Neural progenitor cell (in vitro differentiated cells): ENCODE results near the gene ATOH8. TPM values are rescaled to one million over a fixed set of nuclear protein-coding genes. Genes with fewer than 3 reads are reported as not detected.

Experiments used
- DNase-seq: peaks from one replicate; pipeline ENCODE4 v3.0.0-alpha.2; 2016; ENCODE audit warnings: low spot score
- H2AFZ ChIP-seq: fragments of 200-600 bp; sonication (generic); replicated peaks from 2 replicates; pipeline ENCODE4 v1.6.1; 2016; ENCODE audit warnings: antibody characterized with exemption
- H3F3A ChIP-seq: fragments of 200-600 bp; sonication (generic); 2 replicates; pipeline ENCODE4 v1.6.1; 2016; ENCODE audit warnings: antibody characterized with exemption, low read depth
- H3K27ac ChIP-seq: fragments of 200-600 bp; sonication (generic); 2 replicates; pipeline ENCODE4 v1.5.1; 2016; ENCODE audit warnings: mild to moderate bottlenecking
- H3K27me3 ChIP-seq: fragments of 200-600 bp; sonication (generic); 2 replicates; pipeline ENCODE4 v1.6.1; 2016; ENCODE audit warnings: mild to moderate bottlenecking, moderate library complexity
- H3K36me3 ChIP-seq: fragments of 200-600 bp; sonication (generic); 2 replicates; pipeline ENCODE4 v1.5.1; 2016
- H3K4me1 ChIP-seq: fragments of 200-600 bp; sonication (generic); 2 replicates; pipeline ENCODE4 v1.6.1; 2016; ENCODE audit warnings: mixed run types
- H3K4me2 ChIP-seq: fragments of 200-600 bp; sonication (generic); 2 replicates; pipeline ENCODE4 v1.6.1; 2016
- H3K4me3 ChIP-seq: fragments of 200-600 bp; sonication (generic); 2 replicates; pipeline ENCODE4 v1.5.1; 2016
- H3K79me2 ChIP-seq: fragments of 200-600 bp; sonication (generic); 2 replicates; pipeline ENCODE4 v1.6.1; 2016; ENCODE audit warnings: low read depth
- H3K9ac ChIP-seq: fragments of 200-600 bp; sonication (generic); 2 replicates; pipeline ENCODE4 v1.6.1; 2016
- H3K9me3 ChIP-seq: fragments of 200-600 bp; sonication (generic); 2 replicates; pipeline ENCODE4 v1.5.1; 2016; ENCODE audit warnings: low read depth
- H4K20me1 ChIP-seq: fragments of 200-600 bp; sonication (generic); 2 replicates; pipeline ENCODE4 v1.6.1; 2016; ENCODE audit warnings: low read depth
- H3K27ac Mint-ChIP-seq: 3 replicates; pipeline ENCODE4 v1.8.0; 2021; ENCODE audit warnings: mixed read lengths
- H3K27me3 Mint-ChIP-seq: 2 replicates; pipeline ENCODE4 v1.8.0; 2022; ENCODE audit warnings: low read depth, mild to moderate bottlenecking, inconsistent platforms, moderate library complexity, mixed read lengths; ENCODE audit not compliant: insufficient read depth
- H3K36me3 Mint-ChIP-seq: 3 replicates; pipeline ENCODE4 v1.8.0; 2021; ENCODE audit warnings: mixed read lengths
- H3K4me1 Mint-ChIP-seq: 3 replicates; pipeline ENCODE4 v1.8.0; 2021; ENCODE audit warnings: mixed read lengths
- H3K4me3 Mint-ChIP-seq: 3 replicates; pipeline ENCODE4 v1.8.0; 2021; ENCODE audit warnings: mild to moderate bottlenecking, moderate library complexity, mixed read lengths
- H3K9me3 Mint-ChIP-seq: 3 replicates; pipeline ENCODE4 v1.8.0; 2020; ENCODE audit warnings: mixed read lengths
- EZH2 ChIP-seq: fragments of 200-600 bp; sonication (generic); IDR thresholded peaks from 2 replicates; pipeline ENCODE4 v1.6.1; 2017; ENCODE audit warnings: antibody characterized with exemption, mild to moderate bottlenecking, moderate library complexity
- EZH2phosphoT487 ChIP-seq: fragments of 200-600 bp; sonication (generic); IDR thresholded peaks from 2 replicates; pipeline ENCODE4 v1.6.1; 2017; ENCODE audit warnings: antibody characterized with exemption
- total RNA-seq: library from RNA; depleted of rRNA; stranded (reverse); fragments of >200 nt; gene quantifications from 2 replicates; pipeline ENCODE4 v1.2.3, GENCODE V29; 2015; ENCODE audit warnings: low replicate concordance
- TF ChIP-seq, protein P1 (sequence below): fragments of 200-600 bp; sonication (generic); IDR thresholded peaks from 2 replicates; pipeline ENCODE4 v1.5.1; 2017; ENCODE audit warnings: antibody characterized with exemption, mild to moderate bottlenecking

ATOH8 gene
- total RNA-seq, 1 donor from 2014 or later = not detected

DNA sequence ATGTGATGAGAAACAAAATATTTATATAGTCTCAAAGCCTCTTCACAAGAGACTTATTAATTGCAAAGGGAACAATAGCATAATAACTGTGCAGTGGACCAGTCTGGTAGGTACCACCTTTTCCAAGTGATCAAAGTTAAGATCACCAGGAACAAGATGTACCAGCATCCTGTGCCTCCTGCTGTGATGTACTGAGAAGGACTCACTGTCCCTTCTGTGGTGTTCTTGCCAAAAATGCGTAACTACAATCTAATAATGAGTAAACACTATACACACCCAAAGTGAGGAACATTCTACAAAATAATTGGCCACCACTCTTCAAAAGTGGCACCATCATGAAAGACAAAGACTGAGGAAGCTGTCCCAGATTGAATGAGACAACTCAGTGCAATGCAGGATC is 45.1 kb upstream of the ATOH8 start:
- no peaks in the 10 kb centered on the region for H3K36me3 Mint-ChIP-seq
- DNase-seq = no peak
- Histone ChIP-seq H3K4me1 (no peaks in the 10 kb centered on the region), H3K4me2 (no peak overlapping the region), H2AFZ (no peak overlapping the region), H3K27me3 (peaks cover 13% of the 10 kb centered on the region), H3K36me3 (no peaks in the 10 kb centered on the region), H3K9me3 (no peaks in the 10 kb centered on the region), H3K9ac (no peak overlapping the region), H3K27ac (no peak overlapping the region), H3K79me2 (no peaks in the 10 kb centered on the region), H3K4me3 (no peak overlapping the region), H4K20me1 (no peaks in the 10 kb centered on the region), H3F3A (no peaks in the 10 kb centered on the region)
- H3K9me3 Mint-ChIP-seq = no peaks in the 10 kb centered on the region
- H3K4me1 Mint-ChIP-seq = peaks cover 2% of the 10 kb centered on the region
- H3K4me3 Mint-ChIP-seq = no peak overlapping the region
- no peak overlapping the region for H3K27ac Mint-ChIP-seq
- peaks cover 7% of the 10 kb centered on the region for H3K27me3 Mint-ChIP-seq
- TF ChIP-seq EZH2phosphoT487 = no peak
- TF ChIP-seq, protein P1, sequence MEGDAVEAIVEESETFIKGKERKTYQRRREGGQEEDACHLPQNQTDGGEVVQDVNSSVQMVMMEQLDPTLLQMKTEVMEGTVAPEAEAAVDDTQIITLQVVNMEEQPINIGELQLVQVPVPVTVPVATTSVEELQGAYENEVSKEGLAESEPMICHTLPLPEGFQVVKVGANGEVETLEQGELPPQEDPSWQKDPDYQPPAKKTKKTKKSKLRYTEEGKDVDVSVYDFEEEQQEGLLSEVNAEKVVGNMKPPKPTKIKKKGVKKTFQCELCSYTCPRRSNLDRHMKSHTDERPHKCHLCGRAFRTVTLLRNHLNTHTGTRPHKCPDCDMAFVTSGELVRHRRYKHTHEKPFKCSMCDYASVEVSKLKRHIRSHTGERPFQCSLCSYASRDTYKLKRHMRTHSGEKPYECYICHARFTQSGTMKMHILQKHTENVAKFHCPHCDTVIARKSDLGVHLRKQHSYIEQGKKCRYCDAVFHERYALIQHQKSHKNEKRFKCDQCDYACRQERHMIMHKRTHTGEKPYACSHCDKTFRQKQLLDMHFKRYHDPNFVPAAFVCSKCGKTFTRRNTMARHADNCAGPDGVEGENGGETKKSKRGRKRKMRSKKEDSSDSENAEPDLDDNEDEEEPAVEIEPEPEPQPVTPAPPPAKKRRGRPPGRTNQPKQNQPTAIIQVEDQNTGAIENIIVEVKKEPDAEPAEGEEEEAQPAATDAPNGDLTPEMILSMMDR = no peak

DNA sequence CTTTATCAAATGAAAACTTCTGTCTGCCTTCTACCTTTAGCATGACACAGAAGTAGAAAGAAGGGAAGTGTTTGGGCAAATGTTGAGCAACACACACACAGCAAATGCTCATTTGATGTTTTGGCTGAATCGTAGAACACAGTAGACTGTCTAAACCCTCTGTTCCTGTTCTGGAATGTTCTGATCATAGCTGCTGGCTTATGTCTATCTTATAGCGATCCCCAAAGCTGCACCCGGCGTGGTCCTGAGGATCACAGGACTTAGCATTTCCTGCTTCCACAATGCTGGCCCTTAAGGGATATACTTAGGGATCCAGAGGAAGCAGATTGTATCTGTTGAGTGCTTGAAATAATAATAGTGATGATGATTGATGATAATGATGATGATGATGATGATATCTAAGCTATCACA is 44.4 kb upstream of the ATOH8 start:
- H3K4me2 ChIP-seq = no peak overlapping the region
- Mint-ChIP-seq H3K9me3 (no peaks in the 10 kb centered on the region), H3K36me3 (no peaks in the 10 kb centered on the region), H3K27me3 (peaks cover 10% of the 10 kb centered on the region), H3K4me3 (no peak overlapping the region), H3K4me1 (peaks cover 2% of the 10 kb centered on the region), H3K27ac (no peak overlapping the region)
- peaks cover 13% of the 10 kb centered on the region for H3K27me3 ChIP-seq
- TF ChIP-seq, protein P1 = no peak
- no peak for TF ChIP-seq EZH2phosphoT487
- no peak for TF ChIP-seq EZH2
- no peaks in the 10 kb centered on the region for H3F3A ChIP-seq
- no peaks in the 10 kb centered on the region for H4K20me1 ChIP-seq
- H3K4me3 ChIP-seq = no peak overlapping the region
- H3K27ac ChIP-seq = no peak overlapping the region
- DNase-seq = no peak
- no peaks in the 10 kb centered on the region for H3K9me3 ChIP-seq
- no peaks in the 10 kb centered on the region for H3K4me1 ChIP-seq
- H3K79me2 ChIP-seq = no peaks in the 10 kb centered on the region
- no peak overlapping the region for H3K9ac ChIP-seq
- H2AFZ ChIP-seq = no peak overlapping the region
- no peaks in the 10 kb centered on the region for H3K36me3 ChIP-seq

DNA sequence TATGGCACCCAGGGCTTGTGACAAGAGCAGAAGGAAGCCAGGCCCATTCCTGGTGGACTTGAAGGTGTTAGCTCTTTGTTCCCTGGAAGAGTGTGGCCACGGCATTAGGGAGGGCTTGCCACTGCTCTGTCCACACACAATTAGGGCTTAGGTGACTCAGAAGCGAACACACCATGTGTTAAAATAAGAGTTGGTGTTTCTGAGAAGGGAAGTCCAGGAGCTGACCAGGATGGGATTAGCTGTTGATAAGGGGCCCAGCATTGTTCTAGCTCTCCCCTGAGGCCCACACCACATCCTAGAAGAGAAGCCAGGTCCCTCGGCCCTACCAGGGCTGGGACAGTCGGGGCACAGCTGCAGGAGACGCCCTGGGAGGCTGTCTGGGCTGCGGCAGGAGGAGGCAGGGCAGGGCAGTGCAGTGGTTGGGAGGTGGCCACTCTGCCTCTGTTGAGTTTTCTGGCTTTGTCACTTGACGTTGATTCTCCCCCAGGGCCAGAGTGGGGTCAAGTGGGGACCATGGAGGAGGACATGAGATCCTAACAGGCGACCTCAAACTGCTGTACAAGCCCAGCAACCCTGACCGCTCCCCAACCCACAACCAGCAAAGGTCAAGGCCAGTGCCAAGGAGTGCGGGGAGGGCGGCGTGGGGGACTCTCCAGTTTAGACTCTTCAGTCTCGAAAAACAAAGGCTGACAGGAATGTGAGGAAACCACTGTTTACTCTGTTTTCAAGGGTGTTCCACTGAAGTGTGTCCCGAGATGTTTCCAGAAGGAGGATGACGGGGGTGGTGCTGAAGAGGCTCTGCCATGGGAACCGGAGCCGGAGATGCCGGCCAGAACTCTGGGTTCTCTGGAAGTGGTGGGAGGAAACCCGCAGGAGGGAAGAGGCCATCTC is 42.9 kb upstream of the ATOH8 start:
- H3K79me2 ChIP-seq = no peaks in the 10 kb centered on the region
- no peak overlapping the region for H3K4me2 ChIP-seq
- no peaks in the 10 kb centered on the region for H3F3A ChIP-seq
- H3K27me3 ChIP-seq = peaks cover 13% of the 10 kb centered on the region
- no peaks in the 10 kb centered on the region for H3K9me3 ChIP-seq
- no peaks in the 10 kb centered on the region for H3K36me3 Mint-ChIP-seq
- no peak overlapping the region for H3K4me3 ChIP-seq
- TF ChIP-seq EZH2 (no peak), EZH2phosphoT487 (no peak)
- TF ChIP-seq, protein P1 = no peak
- no peak overlapping the region for H2AFZ ChIP-seq
- peaks cover 12% of the 10 kb centered on the region for H3K27me3 Mint-ChIP-seq
- no peak overlapping the region for H3K9ac ChIP-seq
- no peak overlapping the region for H3K4me3 Mint-ChIP-seq
- H3K36me3 ChIP-seq = no peaks in the 10 kb centered on the region
- H3K4me1 ChIP-seq = peaks cover 2% of the 10 kb centered on the region
- no peaks in the 10 kb centered on the region for H4K20me1 ChIP-seq
- no peaks in the 10 kb centered on the region for H3K9me3 Mint-ChIP-seq
- no peak overlapping the region for H3K27ac Mint-ChIP-seq
- H3K4me1 Mint-ChIP-seq = peaks cover 5% of the 10 kb centered on the region
- no peak overlapping the region for H3K27ac ChIP-seq
- DNase-seq = no peak
